HepG2 (cell line): ENCODE results near the gene C20orf96. TPM values are rescaled to one million over a fixed set of nuclear protein-coding genes. Genes with fewer than 3 reads are reported as not detected.
A peak's percentile ranks its signal among the peaks of the same experiment; 100 is the strongest.

Experiments used
- EZH2 ChIP-seq: conservative IDR thresholded peaks from 2 replicates; pipeline ENCODE4 v1.6.1; 2012; ENCODE audit warnings: mild to moderate bottlenecking, low read depth, low read length, moderate library complexity
- HNRNPH1 ChIP-seq: fragments of 200-400 bp; formaldehyde crosslinking; optimal IDR thresholded peaks from 2 replicates; pipeline ENCODE3; 2017; ENCODE audit warnings: mild to moderate bottlenecking, low read depth, low read length
- MAFG ChIP-seq: sonication (generic); formaldehyde crosslinking; IDR thresholded peaks from 2 replicates; pipeline ENCODE4 v1.5.1; 2020; ENCODE audit warnings: mild to moderate bottlenecking, missing genetic modification reagents
- MTA1 ChIP-seq: sonication (generic); formaldehyde crosslinking; IDR thresholded peaks from 2 replicates; pipeline ENCODE4 v1.4.0; 2020; ENCODE audit warnings: missing genetic modification reagents, mild to moderate bottlenecking, borderline replicate concordance
- NR2F2 ChIP-seq: IDR thresholded peaks from 2 replicates; pipeline ENCODE4 v1.6.1; 2012; ENCODE audit warnings: low read depth, inconsistent platforms, borderline replicate concordance
- TRAFD1 ChIP-seq: sonication (generic); formaldehyde crosslinking; IDR thresholded peaks from 2 replicates; pipeline ENCODE4 v1.5.1; 2020; ENCODE audit warnings: missing genetic modification reagents, mild to moderate bottlenecking, borderline replicate concordance
- ZNF431 ChIP-seq: sonication (generic); formaldehyde crosslinking; IDR thresholded peaks from 2 replicates; pipeline ENCODE4 v1.9.0; 2022; ENCODE audit warnings: missing genetic modification reagents, low read depth, mild to moderate bottlenecking, borderline replicate concordance
- ZNF44 ChIP-seq: sonication (generic); formaldehyde crosslinking; IDR thresholded peaks from 2 replicates; pipeline ENCODE4 v1.5.1; 2020; ENCODE audit warnings: mild to moderate bottlenecking, missing genetic modification reagents
- ZNF589 ChIP-seq: sonication (generic); formaldehyde crosslinking; conservative IDR thresholded peaks from 2 replicates; pipeline ENCODE4 v1.8.0; 2022; ENCODE audit warnings: mild to moderate bottlenecking, moderate library complexity, missing genetic modification reagents
- ZNF609 ChIP-seq: sonication (generic); formaldehyde crosslinking; IDR thresholded peaks from 2 replicates; pipeline ENCODE4 v1.4.0; 2020; ENCODE audit warnings: mild to moderate bottlenecking, missing genetic modification reagents, borderline replicate concordance
- ZNF629 ChIP-seq: sonication (generic); formaldehyde crosslinking; conservative IDR thresholded peaks from 2 replicates; pipeline ENCODE4 v1.5.0; 2020; ENCODE audit warnings: missing genetic modification reagents
- ZNF878 ChIP-seq: sonication (generic); formaldehyde crosslinking; IDR thresholded peaks from 2 replicates; pipeline ENCODE4 v1.8.1; 2023; ENCODE audit warnings: mild to moderate bottlenecking, missing genetic modification reagents, moderate library complexity
- polyA plus RNA-seq, 8 experiments: library from polyadenylated mRNA; depleted of rRNA in 3 of 8; stranded (reverse) in 7 of 8; unstranded in 1 of 8; fragments of >200 nt; fragmentation: Illumina TruSeq in 4 of 8; extraction: Trizol in 4 of 8; gene quantifications; 2 replicates each; pipeline versions ENCODE4 v1.2.1 to v1.2.3, GENCODE V29; 2011 to 2016; ENCODE audit warnings: low read depth in 4 of 8, missing spikeins in 1 of 8, mixed read lengths in 1 of 8; ENCODE audit not compliant: insufficient read depth in 1 of 8
- total RNA-seq, 5 experiments: library from RNA; depleted of rRNA; stranded (reverse); fragments of >200 nt; fragmentation: Illumina TruSeq; extraction: Trizol; gene quantifications; 2 replicates each; pipeline ENCODE4 v1.2.3, GENCODE V29; 2016; ENCODE audit warnings: low read depth in 1 of 5
- TF ChIP-seq, protein P1 (sequence below): sonication (generic); formaldehyde crosslinking; conservative IDR thresholded peaks from 2 replicates; pipeline ENCODE4 v1.4.0; 2020; ENCODE audit warnings: missing genetic modification reagents
- TF ChIP-seq, protein P2 (sequence below): sonication (generic); formaldehyde crosslinking; IDR thresholded peaks from 2 replicates; pipeline ENCODE4; 2020; ENCODE audit warnings: missing genetic modification reagents, mild to moderate bottlenecking, borderline replicate concordance
- TF ChIP-seq, protein P3 (sequence below): sonication (generic); formaldehyde crosslinking; IDR thresholded peaks from 2 replicates; pipeline ENCODE4 v1.8.0; 2022; ENCODE audit warnings: low read depth, missing genetic modification reagents

C20orf96 gene
- total and polyA plus RNA-seq, 2 of the 13 experiments (the other 11 are each of a cell fraction or from before 2014, with no cell fraction given) = 3.8 to 20.6 TPM

DNA sequence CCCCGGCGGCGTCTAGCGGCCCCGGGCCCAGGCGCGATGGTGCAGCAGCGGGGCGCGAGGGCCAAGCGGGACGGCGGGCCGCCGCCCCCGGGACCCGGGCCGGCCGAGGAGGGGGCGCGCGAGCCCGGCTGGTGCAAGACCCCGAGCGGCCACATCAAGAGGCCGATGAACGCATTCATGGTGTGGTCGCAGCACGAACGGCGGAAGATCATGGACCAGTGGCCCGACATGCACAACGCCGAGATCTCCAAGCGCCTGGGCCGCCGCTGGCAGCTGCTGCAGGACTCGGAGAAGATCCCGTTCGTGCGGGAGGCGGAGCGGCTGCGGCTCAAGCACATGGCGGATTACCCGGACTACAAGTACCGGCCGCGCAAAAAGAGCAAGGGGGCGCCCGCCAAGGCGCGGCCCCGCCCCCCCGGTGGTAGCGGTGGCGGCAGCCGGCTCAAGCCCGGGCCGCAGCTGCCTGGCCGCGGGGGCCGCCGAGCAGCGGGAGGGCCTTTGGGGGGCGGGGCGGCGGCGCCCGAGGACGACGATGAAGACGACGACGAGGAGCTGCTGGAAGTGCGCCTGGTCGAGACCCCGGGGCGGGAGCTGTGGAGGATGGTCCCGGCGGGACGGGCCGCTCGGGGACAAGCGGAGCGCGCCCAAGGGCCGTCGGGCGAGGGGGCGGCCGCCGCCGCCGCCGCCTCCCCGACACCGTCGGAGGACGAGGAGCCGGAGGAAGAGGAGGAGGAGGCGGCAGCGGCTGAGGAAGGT lies 35.5 kb upstream of the C20orf96 start (continued):
- TF ChIP-seq ZNF609 (CRISPR knock-in tag) (peak; percentile 53; the same call in 1 of the 2 replicates), ZNF431 (no peak), ZNF44 (CRISPR knock-in tag) (no peak), TRAFD1 (CRISPR knock-in tag) (no peak), MAFG (CRISPR knock-in tag) (no peak), ZNF589 (CRISPR knock-in tag) (0 out of 2 replicates have a peak, but pooled peaks have one; percentile 19), MTA1 (CRISPR knock-in tag) (no peak), ZNF878 (CRISPR knock-in tag) (no peak), NR2F2 (0 out of 2 replicates have a peak, but pooled peaks have one; percentile 6), EZH2 (no peak), ZNF629 (no peak), HNRNPH1 (no peak)
- TF ChIP-seq, protein P1, sequence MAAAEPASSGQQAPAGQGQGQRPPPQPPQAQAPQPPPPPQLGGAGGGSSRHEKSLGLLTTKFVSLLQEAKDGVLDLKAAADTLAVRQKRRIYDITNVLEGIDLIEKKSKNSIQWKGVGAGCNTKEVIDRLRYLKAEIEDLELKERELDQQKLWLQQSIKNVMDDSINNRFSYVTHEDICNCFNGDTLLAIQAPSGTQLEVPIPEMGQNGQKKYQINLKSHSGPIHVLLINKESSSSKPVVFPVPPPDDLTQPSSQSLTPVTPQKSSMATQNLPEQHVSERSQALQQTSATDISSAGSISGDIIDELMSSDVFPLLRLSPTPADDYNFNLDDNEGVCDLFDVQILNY (CRISPR knock-in tag) = peak; percentile 11; the same call in 1 of the 2 replicates
- TF ChIP-seq, protein P2, sequence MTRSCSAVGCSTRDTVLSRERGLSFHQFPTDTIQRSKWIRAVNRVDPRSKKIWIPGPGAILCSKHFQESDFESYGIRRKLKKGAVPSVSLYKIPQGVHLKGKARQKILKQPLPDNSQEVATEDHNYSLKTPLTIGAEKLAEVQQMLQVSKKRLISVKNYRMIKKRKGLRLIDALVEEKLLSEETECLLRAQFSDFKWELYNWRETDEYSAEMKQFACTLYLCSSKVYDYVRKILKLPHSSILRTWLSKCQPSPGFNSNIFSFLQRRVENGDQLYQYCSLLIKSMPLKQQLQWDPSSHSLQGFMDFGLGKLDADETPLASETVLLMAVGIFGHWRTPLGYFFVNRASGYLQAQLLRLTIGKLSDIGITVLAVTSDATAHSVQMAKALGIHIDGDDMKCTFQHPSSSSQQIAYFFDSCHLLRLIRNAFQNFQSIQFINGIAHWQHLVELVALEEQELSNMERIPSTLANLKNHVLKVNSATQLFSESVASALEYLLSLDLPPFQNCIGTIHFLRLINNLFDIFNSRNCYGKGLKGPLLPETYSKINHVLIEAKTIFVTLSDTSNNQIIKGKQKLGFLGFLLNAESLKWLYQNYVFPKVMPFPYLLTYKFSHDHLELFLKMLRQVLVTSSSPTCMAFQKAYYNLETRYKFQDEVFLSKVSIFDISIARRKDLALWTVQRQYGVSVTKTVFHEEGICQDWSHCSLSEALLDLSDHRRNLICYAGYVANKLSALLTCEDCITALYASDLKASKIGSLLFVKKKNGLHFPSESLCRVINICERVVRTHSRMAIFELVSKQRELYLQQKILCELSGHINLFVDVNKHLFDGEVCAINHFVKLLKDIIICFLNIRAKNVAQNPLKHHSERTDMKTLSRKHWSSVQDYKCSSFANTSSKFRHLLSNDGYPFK = no peak
- TF ChIP-seq, protein P3, sequence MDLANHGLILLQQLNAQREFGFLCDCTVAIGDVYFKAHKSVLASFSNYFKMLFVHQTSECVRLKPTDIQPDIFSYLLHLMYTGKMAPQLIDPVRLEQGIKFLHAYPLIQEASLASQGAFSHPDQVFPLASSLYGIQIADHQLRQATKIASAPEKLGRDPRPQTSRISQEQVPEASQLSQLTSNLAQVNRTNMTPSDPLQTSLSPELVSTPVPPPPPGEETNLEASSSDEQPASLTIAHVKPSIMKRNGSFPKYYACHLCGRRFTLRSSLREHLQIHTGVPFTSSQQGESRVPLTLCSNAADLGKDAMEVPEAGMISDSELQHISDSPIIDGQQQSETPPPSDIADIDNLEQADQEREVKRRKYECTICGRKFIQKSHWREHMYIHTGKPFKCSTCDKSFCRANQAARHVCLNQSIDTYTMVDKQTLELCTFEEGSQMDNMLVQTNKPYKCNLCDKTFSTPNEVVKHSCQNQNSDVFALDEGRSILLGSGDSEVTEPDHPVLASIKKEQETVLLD = peak; percentile 5
